ENCODE measurements around the gene INAFM2.

INAFM2 gene

GRCh38 chr15:40323239-40323952, at the start of gene INAFM2:
Gene INAFM2, plus strand, starts transcription at chr15:40323692. Its CDS starts 364 bp downstream, at chr15:40324056.
- peak within 1 kb of the TSS; percentile 53 for H3K4me3 ChIP-seq (ENCODE audit: low read depth, low read length)

- H3K4me3 ChIP-seq (ENCODE audit: low read depth, low read length) = no peak overlapping the region
These were observed 48.9 kb upstream of the INAFM2 start for GRCh38 chr15:40274350-40275274.

GRCh38 chr15:40275523-40275922, 48.0 kb upstream of the INAFM2 start:
- H3K4me3 ChIP-seq (ENCODE audit: low read depth, low read length) = no peak overlapping the region

GRCh38 chr15:40275954-40276353, 47.5 kb upstream of the INAFM2 start:
- no peak overlapping the region for H3K4me3 ChIP-seq (ENCODE audit: low read depth, low read length)

GRCh38 chr15:40276927-40277326, 46.6 kb upstream of the INAFM2 start:
- no peak overlapping the region for H3K4me3 ChIP-seq (ENCODE audit: low read depth, low read length)

- H3K4me3 ChIP-seq (ENCODE audit: low read depth, low read length) = no peak overlapping the region
These were observed 46.0 kb upstream of the INAFM2 start for GRCh38 chr15:40277471-40277870.

GRCh38 chr15:40278026-40278425, 45.5 kb upstream of the INAFM2 start:
- no peak overlapping the region for H3K4me3 ChIP-seq (ENCODE audit: low read depth, low read length)

GRCh38 chr15:40279437-40280141, 43.9 kb upstream of the INAFM2 start:
- H3K4me3 ChIP-seq (ENCODE audit: low read depth, low read length) = no peak overlapping the region

- no peak overlapping the region for H3K4me3 ChIP-seq (ENCODE audit: low read depth, low read length)
These were observed 43.0 kb upstream of the INAFM2 start for GRCh38 chr15:40280260-40281056.

GRCh38 chr15:40281057-40281800, 42.3 kb upstream of the INAFM2 start:
- no peak overlapping the region for H3K4me3 ChIP-seq (ENCODE audit: low read depth, low read length)

GRCh38 chr15:40281801-40282146, 41.7 kb upstream of the INAFM2 start:
- no peak overlapping the region for H3K4me3 ChIP-seq (ENCODE audit: low read depth, low read length)

GRCh38 chr15:40282147-40282868, 41.2 kb upstream of the INAFM2 start:
- peak overlapping the region; percentile 43 for H3K4me3 ChIP-seq (ENCODE audit: low read depth, low read length)

- H3K4me3 ChIP-seq (ENCODE audit: low read depth, low read length) = peak within 1 kb of the TSS; percentile 43
These were observed 40.5 kb upstream of the INAFM2 start, which contains the start of gene ANKRD63 for GRCh38 chr15:40282869-40283614. Gene ANKRD63, minus strand, starts transcription at chr15:40283064. Its CDS starts 478 bp downstream, at chr15:40282586.

GRCh38 chr15:40283615-40284300, 39.7 kb upstream of the INAFM2 start:
- no peak overlapping the region for H3K4me3 ChIP-seq (ENCODE audit: low read depth, low read length)

GRCh38 chr15:40285151-40285550, 38.3 kb upstream of the INAFM2 start:
- H3K4me3 ChIP-seq (ENCODE audit: low read depth, low read length) = no peak overlapping the region

GRCh38 chr15:40285554-40286011, 37.9 kb upstream of the INAFM2 start:
- no peak overlapping the region for H3K4me3 ChIP-seq (ENCODE audit: low read depth, low read length)

- no peak overlapping the region for H3K4me3 ChIP-seq (ENCODE audit: low read depth, low read length)
These were observed 37.4 kb upstream of the INAFM2 start for GRCh38 chr15:40286061-40286532.

- H3K4me3 ChIP-seq (ENCODE audit: low read depth, low read length) = no peak overlapping the region
These were observed 36.7 kb upstream of the INAFM2 start for GRCh38 chr15:40286794-40287193.
